ENCODE measurements around the gene DMD. TPM values are rescaled to one million over a fixed set of nuclear protein-coding genes. Genes with fewer than 3 reads are reported as not detected.

The DMD gene
- total and polyA plus RNA-seq, 2 of the 8 experiments (the other 6 are each of a cell fraction or from before 2014, with no cell fraction given), result 4.8 to 7.4 TPM

GRCh38 chrX:32662516-32662915, 548.8 kb downstream of the DMD start:
- no peaks in the 10 kb centered on the region for H3K79me1 ChIP-seq (ENCODE audit: low read depth, low read length)
- no peak overlapping the region for H3K4me3 ChIP-seq (ENCODE audit: extremely low read depth in 1 of 4, insufficient read depth in 2 of 4, low read depth in 3 of 4, low read length in 4 of 4)
- FAIRE-seq, result no peak
- H3K23me2 ChIP-seq (ENCODE audit: low read depth, low read length), result no peaks in the 10 kb centered on the region
- no peak overlapping the region for H3K4ac ChIP-seq (replicated peaks; ENCODE audit: insufficient read length, low read depth, low read length)
- POLR2A ChIA-PET (ENCODE audit: partially characterized antibody), result no interaction called here
- no peak for DNase-seq (ENCODE audit: low read depth in 1 of 2, low spot score in 2 of 2)
- no peaks in the 10 kb centered on the region for H3K36me3 ChIP-seq (ENCODE audit: control insufficient read depth in 2 of 4, insufficient read depth in 4 of 4, low read length in 3 of 4)
- H3K27ac ChIP-seq (ENCODE audit: low read depth, low read length), result no peak overlapping the region
- no peak overlapping the region for H2AFZ ChIP-seq (ENCODE audit: low read length)
- H3K56ac ChIP-seq (replicated peaks; ENCODE audit: insufficient read length, low read depth, low read length), result no peak overlapping the region
- H2BK15ac ChIP-seq (ENCODE audit: low read length), result no peak overlapping the region
- no peaks in the 10 kb centered on the region for H3K27me3 ChIP-seq (replicated peaks in 1 of 4; ENCODE audit: control insufficient read depth in 3 of 4, extremely low read depth in 1 of 4, insufficient read depth in 3 of 4, low read length in 3 of 4)
- WGBS, 2 experiments (ENCODE audit: extremely low coverage in 1 of 2, insufficient coverage in 1 of 2, insufficient read length in 1 of 2, insufficient replicate concordance in 2 of 2, low coverage in 1 of 2, low lambda C conversion rate in 2 of 2, missing lambda C conversion rate in 1 of 2), result 100% methylated on average over 2 of the region's 2 CpGs; no CpG with 5 or more reads in 1 of the 2 experiments
- no peak overlapping the region for H3K9ac ChIP-seq (replicated peaks in 1 of 4; ENCODE audit: extremely low read depth in 1 of 4, low read depth in 3 of 4, low read length in 3 of 4)
- no peak overlapping the region for H3K18ac ChIP-seq (ENCODE audit: extremely low read depth, low read length)
- no peak overlapping the region for H3K4me2 ChIP-seq (ENCODE audit: insufficient read depth in 1 of 2, low read depth in 2 of 2, low read length in 2 of 2)
- no peak overlapping the region for H3K14ac ChIP-seq (ENCODE audit: insufficient read length)
- H3K79me2 ChIP-seq (ENCODE audit: control insufficient read depth in 1 of 2, insufficient read depth in 2 of 2, low read length in 2 of 2), result no peaks in the 10 kb centered on the region
- no peaks in the 10 kb centered on the region for H4K20me1 ChIP-seq (replicated peaks in 1 of 2; ENCODE audit: control insufficient read depth in 1 of 2, insufficient read depth in 2 of 2, low read length in 2 of 2)
- no peak overlapping the region for H2BK5ac ChIP-seq (ENCODE audit: low read depth, low read length)
- H4K91ac ChIP-seq (replicated peaks; ENCODE audit: insufficient read length, low read length), result no peak overlapping the region
- H2BK120ac ChIP-seq (replicated peaks; ENCODE audit: low read depth, low read length), result no peak overlapping the region
- H3K23ac ChIP-seq (ENCODE audit: insufficient read length), result no peak overlapping the region
- H3K4me1 ChIP-seq (replicated peaks in 1 of 4; ENCODE audit: control insufficient read depth in 3 of 4, insufficient read depth in 4 of 4, low read length in 3 of 4), result no peaks in the 10 kb centered on the region
- H4K5ac ChIP-seq (ENCODE audit: insufficient read length, low read depth, low read length), result no peak overlapping the region
- H2AK5ac ChIP-seq (ENCODE audit: low read depth, low read length), result no peak overlapping the region
- H2BK12ac ChIP-seq (ENCODE audit: low read depth, low read length), result no peak overlapping the region
- H3K9me3 ChIP-seq (ENCODE audit: insufficient read depth in 2 of 2, low read depth in 1 of 2, low read length in 1 of 2), result no peaks in the 10 kb centered on the region
- CTCF ChIA-PET (ENCODE audit: partially characterized antibody), result no interaction called here
- H4K8ac ChIP-seq (ENCODE audit: extremely low read depth, insufficient read depth, low read length), result no peak overlapping the region
- no peak overlapping the region for H2BK20ac ChIP-seq (ENCODE audit: low read length)
- TF ChIP-seq YY1 (IDR thresholded peaks at IDR 0.05; ENCODE audit: low read depth, low read length) (no peak), BCL11A (IDR thresholded peaks at IDR 0.05; ENCODE audit: low read depth in 2 of 2, low read length in 2 of 2) (no peak), SAP30 (IDR thresholded peaks at IDR 0.05; ENCODE audit: insufficient read depth, insufficient replicate concordance, low read length) (no peak)

Data from H1 (cell line).